Tibial nerve (tissue), 4 donors: ENCODE measurements around the gene HIGD1A. TPM values are rescaled to one million over a fixed set of nuclear protein-coding genes. Genes with fewer than 3 reads are reported as not detected.

ENCODE experiments used
- DNase-seq, 2 donors: peaks; one replicate each; pipeline ENCODE4 v3.0.0-alpha.2; 2019; ENCODE audit warnings: low spot score in 2 of 2
- H3K27ac ChIP-seq, 4 donors: fragments of 200-600 bp; sonication (generic) in 3 of 4; one replicate each; pipeline ENCODE4 v1.5.1; 2017 to 2019; ENCODE audit warnings: mild to moderate bottlenecking in 1 of 4
- H3K27me3 ChIP-seq, 2 donors: fragments of 200-600 bp; sonication (generic) in 1 of 2; one replicate each; pipeline versions ENCODE4 v1.5.1 to v1.6.0; 2017 to 2019
- H3K36me3 ChIP-seq, 3 donors: fragments of 200-600 bp; sonication (generic); one replicate each; pipeline ENCODE4 v1.5.1; 2018 to 2019
- H3K4me1 ChIP-seq, 4 donors: fragments of 200-600 bp; sonication (generic) in 3 of 4; one replicate each; pipeline ENCODE4 v1.5.1; 2017 to 2019
- H3K4me3 ChIP-seq, 4 donors: fragments of 200-600 bp; sonication (generic) in 3 of 4; one replicate each; pipeline ENCODE4 v1.5.1; 2017 to 2019; ENCODE audit warnings: mild to moderate bottlenecking in 1 of 4, moderate library complexity in 1 of 4
- H3K9me3 ChIP-seq, 4 donors: fragments of 200-600 bp; sonication (generic) in 3 of 4; one replicate each; pipeline ENCODE4 v1.5.1; 2017 to 2019
- EP300 ChIP-seq, 2 donors: sonication (generic); formaldehyde crosslinking; IDR thresholded peaks; one replicate each; pipeline ENCODE4 v1.6.1; 2017; ENCODE audit warnings: antibody characterized with exemption in 2 of 2, mild to moderate bottlenecking in 1 of 2
- POLR2A ChIP-seq, 2 donors: fragments of 450-650 bp; IDR thresholded peaks; one replicate each; pipeline ENCODE4 v1.6.1; 2017; ENCODE audit warnings: antibody characterized with exemption in 2 of 2, mild to moderate bottlenecking in 2 of 2, moderate library complexity in 2 of 2
- WGBS, 2 donors: methylation state at CpG; one replicate each; pipeline ENCODE4 v1.1.5; 2018; 5-methylcytosine and 5-hydroxymethylcytosine counted together
- small RNA-seq: library from RNA; depleted of rRNA; stranded (forward); fragments of <200 nt; gene quantifications from one replicate; pipeline ENCODE3, GENCODE V24; 2016
- total RNA-seq, 4 donors: library from RNA; depleted of rRNA; stranded (reverse); fragments of >200 nt; gene quantifications; one replicate each; pipeline ENCODE4 v1.1.0, GENCODE V29; 2016
- TF ChIP-seq, protein P1 (sequence below), 5 experiments: fragments of 200-600 bp in 3 of 5; fragments of 450-650 bp in 2 of 5; sonication (generic) in 3 of 5; IDR thresholded peaks; one replicate each; pipeline ENCODE4 v1.5.1; 2016 to 2019; ENCODE audit warnings: antibody characterized with exemption in 5 of 5, mild to moderate bottlenecking in 3 of 5, moderate library complexity in 2 of 5

HIGD1A gene
- total RNA-seq, 4 donors from 2014 or later = 155 to 204 (median 186) TPM

DNA sequence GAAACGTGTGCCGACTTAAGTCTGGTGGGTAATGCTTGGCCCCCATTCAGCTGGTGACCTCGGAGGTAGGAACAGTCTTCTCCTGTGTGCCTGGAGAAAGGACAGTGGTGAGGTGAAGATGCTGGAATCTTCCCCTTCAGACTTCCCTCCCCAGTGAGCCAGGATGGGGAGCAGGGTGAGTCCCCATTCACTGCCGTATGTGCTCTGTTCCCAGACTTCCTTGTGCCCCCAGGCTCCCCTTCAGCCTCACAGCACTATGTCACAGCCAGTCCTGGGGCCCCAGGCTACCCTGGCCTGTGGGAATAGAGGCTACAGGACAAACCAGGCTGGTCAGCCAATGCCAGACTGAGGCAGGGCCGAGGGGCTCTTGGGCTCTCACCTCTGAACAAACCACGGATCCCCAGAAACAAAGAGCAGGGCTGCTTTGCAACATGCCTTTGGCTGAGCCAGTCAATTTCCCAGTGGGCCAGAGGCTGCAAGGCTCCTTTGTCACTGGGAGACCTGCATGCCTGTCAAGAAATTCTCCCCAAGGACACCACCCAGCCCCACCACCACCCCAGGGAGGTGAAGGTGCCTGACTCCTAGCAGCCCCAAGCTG, 69.9 kb downstream of the HIGD1A start:
- Histone ChIP-seq H3K9me3 (no peaks in the 10 kb centered on the region), H3K27me3 (no peaks in the 10 kb centered on the region), H3K36me3 (no peaks in the 10 kb centered on the region), H3K27ac (peak overlapping the region; percentile 78 to 95 (median 84)), H3K4me3 (no peak overlapping the region), H3K4me1 (peaks cover 0 to 54% (median 0%) of the 10 kb centered on the region in 4 donors)
- no peak for DNase-seq
- TF ChIP-seq POLR2A (IDR thresholded peaks at IDR 0.05) = no peak
- TF ChIP-seq, protein P1, sequence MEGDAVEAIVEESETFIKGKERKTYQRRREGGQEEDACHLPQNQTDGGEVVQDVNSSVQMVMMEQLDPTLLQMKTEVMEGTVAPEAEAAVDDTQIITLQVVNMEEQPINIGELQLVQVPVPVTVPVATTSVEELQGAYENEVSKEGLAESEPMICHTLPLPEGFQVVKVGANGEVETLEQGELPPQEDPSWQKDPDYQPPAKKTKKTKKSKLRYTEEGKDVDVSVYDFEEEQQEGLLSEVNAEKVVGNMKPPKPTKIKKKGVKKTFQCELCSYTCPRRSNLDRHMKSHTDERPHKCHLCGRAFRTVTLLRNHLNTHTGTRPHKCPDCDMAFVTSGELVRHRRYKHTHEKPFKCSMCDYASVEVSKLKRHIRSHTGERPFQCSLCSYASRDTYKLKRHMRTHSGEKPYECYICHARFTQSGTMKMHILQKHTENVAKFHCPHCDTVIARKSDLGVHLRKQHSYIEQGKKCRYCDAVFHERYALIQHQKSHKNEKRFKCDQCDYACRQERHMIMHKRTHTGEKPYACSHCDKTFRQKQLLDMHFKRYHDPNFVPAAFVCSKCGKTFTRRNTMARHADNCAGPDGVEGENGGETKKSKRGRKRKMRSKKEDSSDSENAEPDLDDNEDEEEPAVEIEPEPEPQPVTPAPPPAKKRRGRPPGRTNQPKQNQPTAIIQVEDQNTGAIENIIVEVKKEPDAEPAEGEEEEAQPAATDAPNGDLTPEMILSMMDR (IDR thresholded peaks at IDR 0.05) = no peak
- no peak for TF ChIP-seq EP300 (IDR thresholded peaks at IDR 0.05)
- 66 to 74% methylated on average over 4 to 6 of the region's 6 CpGs for WGBS, 2 donors

DNA sequence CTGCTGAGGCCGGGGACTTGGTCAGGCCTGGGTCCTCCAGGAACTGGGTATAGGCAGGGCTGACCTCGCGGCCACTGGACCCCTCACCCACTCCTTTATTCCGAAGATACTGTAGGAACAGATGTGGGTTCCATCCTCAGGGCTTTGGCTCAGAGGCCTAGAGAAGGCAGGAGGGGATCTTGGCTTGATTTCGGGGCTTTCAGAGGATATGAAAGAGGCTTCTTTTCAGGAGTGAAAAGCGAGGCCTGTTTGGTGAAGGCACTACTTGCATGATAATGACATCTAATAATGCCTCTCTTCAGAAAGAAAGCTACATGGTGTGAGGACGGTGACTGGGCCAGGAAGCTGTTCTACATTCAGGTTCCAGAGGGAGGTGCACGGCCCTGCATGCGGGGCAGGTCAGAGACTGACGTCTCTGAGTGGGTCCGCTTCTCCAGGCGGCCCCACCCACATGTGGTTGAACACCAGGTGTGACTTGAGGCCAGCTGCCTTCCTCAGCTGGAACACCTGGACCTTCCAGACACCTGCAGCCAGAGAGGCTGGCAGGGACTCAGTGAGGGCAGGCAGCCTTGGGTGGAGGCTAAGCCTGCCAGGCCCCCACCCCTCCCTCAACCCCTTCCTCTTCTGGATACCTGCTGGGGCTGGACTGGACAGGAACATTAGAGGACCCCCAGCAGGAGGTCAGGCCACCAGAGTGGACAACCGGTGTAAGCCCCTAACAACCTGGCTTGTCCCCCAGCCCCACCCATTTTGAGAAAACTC, 70.6 kb downstream of the HIGD1A start:
- Histone ChIP-seq H3K27ac (peak overlapping the region; percentile 78 to 95 (median 84)), H3K9me3 (no peaks in the 10 kb centered on the region), H3K4me1 (peaks cover 0 to 59% (median 0%) of the 10 kb centered on the region in 4 donors), H3K36me3 (no peaks in the 10 kb centered on the region), H3K27me3 (no peaks in the 10 kb centered on the region), H3K4me3 (no peak overlapping the region)
- TF ChIP-seq, protein P1 (IDR thresholded peaks at IDR 0.05) = no peak
- TF ChIP-seq EP300 (IDR thresholded peaks at IDR 0.05) (no peak), POLR2A (IDR thresholded peaks at IDR 0.05) (no peak)
- no peak for DNase-seq
- 40 to 64% methylated on average over 11 to 13 of the region's 13 CpGs for WGBS, 2 donors

Small RNA genes within 50 kb of the gene (small RNA-seq; reads per million reads assigned to genes)
- gene CCDC13 = not detected

Other genes with a start within 250 kb of the HIGD1A start
- gene SEC22C, start 222.5 kb downstream of the HIGD1A start, total RNA-seq = 10 to 100 TPM; 74.1 to 95.3 (median 86.1) TPM
- gene SS18L2, start 213.6 kb downstream of the HIGD1A start, total RNA-seq = 10 to 100 TPM; 10.2 to 28.2 (median 15.7) TPM
- 100 to 1,000 TPM; 122 to 175 (median 146) TPM for gene NKTR, start 203.8 kb downstream of the HIGD1A start, total RNA-seq
- gene ZBTB47, start 150.8 kb downstream of the HIGD1A start, total RNA-seq = 10 to 100 TPM; 44.6 to 81.3 (median 60.3) TPM
- gene KLHL40, start 119.0 kb downstream of the HIGD1A start, total RNA-seq = under 1 TPM in 1 of 4 donors, not detected in 3; 0.42 TPM
- 1 to 10 TPM in 1 of 4 donors, not detected in 3; 3.5 TPM for gene HHATL, start 101.7 kb downstream of the HIGD1A start, total RNA-seq
- 10 to 100 TPM in 1 of 4 donors, 1 to 10 TPM in 3; 1.7 to 12.6 (median 2.0) TPM for gene CCDC13, start 31.2 kb downstream of the HIGD1A start, total RNA-seq
- 10 to 100 TPM; 25.2 to 59.0 (median 38.6) TPM for gene ACKR2, start 5.0 kb upstream of the HIGD1A start, total RNA-seq
- gene CYP8B1, start 71.4 kb upstream of the HIGD1A start, total RNA-seq = not detected
- 10 to 100 TPM in 3 of 4 donors, 1 to 10 TPM in 1; 9.0 to 20.0 (median 16.7) TPM for gene ZNF662, start 101.7 kb upstream of the HIGD1A start, total RNA-seq
- gene GASK1A, start 174.8 kb upstream of the HIGD1A start, total RNA-seq = 10 to 100 TPM; 43.0 to 70.6 (median 49.5) TPM